HepG2 (cell line): ENCODE data around the gene UNC79. TPM values are rescaled to one million over a fixed set of nuclear protein-coding genes. Genes with fewer than 3 reads are reported as not detected.

Experiments
- ATAC-seq: fragments of 200-7000 bp; cut with Tn5 transposase; 3 replicates; pipeline ENCODE4 v1.9.1; 2020; ENCODE audit warnings: mild to moderate bottlenecking, moderate library complexity
- BruUV-seq: library from RNA; stranded (reverse); fragments of 400-500 nt; replicated peaks from 2 replicates; lab custom pipeline; 2021; lab: Mats Ljungman, UMichigan
- CTCF ChIA-PET: fragments of 300-600 bp; formaldehyde crosslinking; extraction: SDS; loops from one replicate; lab custom pipeline; 2021; ENCODE audit warnings: low total read pairs, inconsistent platforms, low intra/inter-chr PET ratio; lab: Yijun Ruan, JAX
- POLR2A ChIA-PET: fragments of 350-600 bp; sonication (Branson Sonifier 250); formaldehyde crosslinking; loops from one replicate; lab custom pipeline; 2020; ENCODE audit warnings: antibody characterized with exemption, inconsistent platforms; lab: Yijun Ruan, JAX
- DNase-seq: peaks from one replicate; pipeline ENCODE4 v3.0.0-alpha.2; 2015; ENCODE audit warnings: low spot score
- FAIRE-seq: peaks from 3 replicates; lab custom pipeline; 2011; peaks lifted over from hg19 to GRCh38; lab: Jason Lieb, UNC
- H2AFZ ChIP-seq: one replicate; pipeline ENCODE4 v1.6.1; 2011; ENCODE audit warnings: low read length, inconsistent platforms
- H3K27ac ChIP-seq: fragments of 300-600 bp; 3 replicates; pipeline ENCODE4 v1.8.0; 2011; ENCODE audit warnings: mixed run types, mild to moderate bottlenecking, mixed read lengths, low read length, inconsistent platforms; ENCODE audit not compliant: insufficient read depth; ENCODE audit errors: extremely low read length
- H3K27me3 ChIP-seq, 2 experiments: fragments of 200-600 bp in 1 of 2; 2 replicates in 1 of 2; 3 replicates in 1 of 2; pipeline versions ENCODE4 v1.6.0 to v1.8.0; 2011; ENCODE audit warnings: low read length in 2 of 2, mild to moderate bottlenecking in 2 of 2, moderate library complexity in 2 of 2, inconsistent platforms in 1 of 2; ENCODE audit not compliant: insufficient read depth in 2 of 2, control insufficient read depth in 1 of 2
- H3K36me3 ChIP-seq, 2 experiments: fragments of 200-600 bp in 1 of 2; replicated peaks in 1 of 2; 2 replicates in 1 of 2; 3 replicates in 1 of 2; pipeline versions ENCODE4 v1.5.1 to v1.8.0; 2011; ENCODE audit warnings: low read length in 2 of 2, inconsistent platforms in 1 of 2; ENCODE audit not compliant: insufficient read depth in 2 of 2, control insufficient read depth in 1 of 2
- H3K4me1 ChIP-seq: 2 replicates; pipeline ENCODE4 v1.5.1; 2012; ENCODE audit warnings: low read length, inconsistent platforms; ENCODE audit not compliant: insufficient read depth
- H3K4me2 ChIP-seq: 2 replicates; pipeline ENCODE4 v1.6.0; 2011; ENCODE audit warnings: low read depth, low read length, inconsistent platforms
- H3K4me3 ChIP-seq, 3 experiments: fragments of 200-600 bp in 1 of 3; sonication (generic), shearing (Covaris generic) in 1 of 3; replicated peaks in 1 of 3; 2 replicates each; pipeline ENCODE4 v1.5.1; 2011 to 2016; ENCODE audit warnings: low read length in 3 of 3, inconsistent platforms in 2 of 3, low read depth in 2 of 3, mild to moderate bottlenecking in 2 of 3, control low read depth in 1 of 3, mixed read lengths in 1 of 3; ENCODE audit not compliant: insufficient read depth in 1 of 3
- H3K79me2 ChIP-seq: one replicate; pipeline ENCODE4 v1.6.1; 2011; ENCODE audit warnings: low read length, inconsistent platforms; ENCODE audit not compliant: insufficient read depth
- H3K9ac ChIP-seq: 2 replicates; pipeline ENCODE4 v1.6.0; 2011; ENCODE audit warnings: mild to moderate bottlenecking, low read depth, low read length, inconsistent platforms; ENCODE audit not compliant: insufficient read depth
- H3K9me3 ChIP-seq: 2 replicates; pipeline ENCODE4 v1.5.1; 2012; ENCODE audit warnings: mild to moderate bottlenecking, low read length
- H4K20me1 ChIP-seq: 2 replicates; pipeline ENCODE4 v1.6.0; 2011; ENCODE audit warnings: inconsistent platforms, mild to moderate bottlenecking, low read length, moderate library complexity; ENCODE audit not compliant: insufficient read depth
- ADNP ChIP-seq: sonication (generic); formaldehyde crosslinking; IDR thresholded peaks from 2 replicates; pipeline ENCODE4 v1.4.0; 2020; ENCODE audit warnings: missing genetic modification reagents
- DR1 ChIP-seq: sonication (generic); formaldehyde crosslinking; IDR thresholded peaks from 2 replicates; pipeline ENCODE4 v1.8.0; 2021; ENCODE audit warnings: mild to moderate bottlenecking, missing genetic modification reagents, inconsistent platforms
- FOXJ3 ChIP-seq: sonication (generic); formaldehyde crosslinking; IDR thresholded peaks from 2 replicates; pipeline ENCODE4 v1.4.0; 2020; ENCODE audit warnings: missing genetic modification reagents, mild to moderate bottlenecking, borderline replicate concordance
- ZKSCAN1 ChIP-seq: fragments of 150-350 bp; IDR thresholded peaks from 2 replicates; pipeline ENCODE4 v1.6.1; 2014; ENCODE audit warnings: low read length
- ZNF124 ChIP-seq: sonication (generic); formaldehyde crosslinking; IDR thresholded peaks from 2 replicates; pipeline ENCODE4 v1.4.0; 2020; ENCODE audit warnings: missing genetic modification reagents
- ZNF263 ChIP-seq: sonication (generic); formaldehyde crosslinking; IDR thresholded peaks from 2 replicates; pipeline ENCODE4 v1.4.0; 2020; ENCODE audit warnings: missing genetic modification reagents
- WGBS: methylation state at CpG from one replicate; pipeline ENCODE4 v1.1.6; 2017; ENCODE audit warnings: low lambda C conversion rate; 5-methylcytosine and 5-hydroxymethylcytosine counted together
- in situ Hi-C: cut with HindIII; loops from 2 replicates; pipeline ENCODE4 v1.10.0; 2017; ENCODE audit warnings: low pct_unique_long_range_greater_than_20kb; ENCODE audit not compliant: extremely low pct_ligation_motif_present
- intact Hi-C: fragments of 100-400 bp; cut with micrococcal nuclease; formaldehyde crosslinking; loops from one replicate; pipeline ENCODE4 v1.10.0; 2022; ENCODE audit not compliant: unreplicated experiment
- polyA plus RNA-seq, 8 experiments: library from polyadenylated mRNA; depleted of rRNA in 3 of 8; stranded (reverse) in 7 of 8; unstranded in 1 of 8; fragments of >200 nt; fragmentation: Illumina TruSeq in 4 of 8; extraction: Trizol in 4 of 8; gene quantifications; 2 replicates each; pipeline versions ENCODE4 v1.2.1 to v1.2.3, GENCODE V29; 2011 to 2016; ENCODE audit warnings: low read depth in 4 of 8, missing spikeins in 1 of 8, mixed read lengths in 1 of 8; ENCODE audit not compliant: insufficient read depth in 1 of 8
- total RNA-seq, 5 experiments: library from RNA; depleted of rRNA; stranded (reverse); fragments of >200 nt; fragmentation: Illumina TruSeq; extraction: Trizol; gene quantifications; 2 replicates each; pipeline ENCODE4 v1.2.3, GENCODE V29; 2016; ENCODE audit warnings: low read depth in 1 of 5
- TF ChIP-seq, protein P1 (sequence below): sonication (generic); formaldehyde crosslinking; conservative IDR thresholded peaks from 2 replicates; pipeline ENCODE4 v1.4.0; 2020; ENCODE audit warnings: missing genetic modification reagents
- TF ChIP-seq, protein P2 (sequence below): sonication (generic); formaldehyde crosslinking; IDR thresholded peaks from 2 replicates; pipeline ENCODE4 v1.4.0; 2020; ENCODE audit warnings: mild to moderate bottlenecking, missing genetic modification reagents, borderline replicate concordance

UNC79 gene
- total and polyA plus RNA-seq, 2 of the 13 experiments (the other 11 are each of a cell fraction or from before 2014, with no cell fraction given) = under 0.01 TPM; not detected in 1

- Histone ChIP-seq H3K79me2 (no peaks in the 10 kb centered on the region), H3K27ac (no peak overlapping the region), H3K27me3 (no peaks in the 10 kb centered on the region), H3K4me1 (no peaks in the 10 kb centered on the region), H3K4me2 (no peak overlapping the region), H2AFZ (no peak overlapping the region)
- 89% methylated on average over 11 of the region's 11 CpGs for WGBS
- DNase-seq (no peak), ATAC-seq (no peak), FAIRE-seq (no peak)
- POLR2A ChIA-PET = no interaction called here
- no peak for TF ChIP-seq ZNF124 (CRISPR knock-in tag)
- TF ChIP-seq, protein P1, sequence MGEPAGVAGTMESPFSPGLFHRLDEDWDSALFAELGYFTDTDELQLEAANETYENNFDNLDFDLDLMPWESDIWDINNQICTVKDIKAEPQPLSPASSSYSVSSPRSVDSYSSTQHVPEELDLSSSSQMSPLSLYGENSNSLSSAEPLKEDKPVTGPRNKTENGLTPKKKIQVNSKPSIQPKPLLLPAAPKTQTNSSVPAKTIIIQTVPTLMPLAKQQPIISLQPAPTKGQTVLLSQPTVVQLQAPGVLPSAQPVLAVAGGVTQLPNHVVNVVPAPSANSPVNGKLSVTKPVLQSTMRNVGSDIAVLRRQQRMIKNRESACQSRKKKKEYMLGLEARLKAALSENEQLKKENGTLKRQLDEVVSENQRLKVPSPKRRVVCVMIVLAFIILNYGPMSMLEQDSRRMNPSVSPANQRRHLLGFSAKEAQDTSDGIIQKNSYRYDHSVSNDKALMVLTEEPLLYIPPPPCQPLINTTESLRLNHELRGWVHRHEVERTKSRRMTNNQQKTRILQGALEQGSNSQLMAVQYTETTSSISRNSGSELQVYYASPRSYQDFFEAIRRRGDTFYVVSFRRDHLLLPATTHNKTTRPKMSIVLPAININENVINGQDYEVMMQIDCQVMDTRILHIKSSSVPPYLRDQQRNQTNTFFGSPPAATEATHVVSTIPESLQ (CRISPR knock-in tag) = no peak
- TF ChIP-seq ADNP (CRISPR knock-in tag) = no peak
- TF ChIP-seq, protein P2, sequence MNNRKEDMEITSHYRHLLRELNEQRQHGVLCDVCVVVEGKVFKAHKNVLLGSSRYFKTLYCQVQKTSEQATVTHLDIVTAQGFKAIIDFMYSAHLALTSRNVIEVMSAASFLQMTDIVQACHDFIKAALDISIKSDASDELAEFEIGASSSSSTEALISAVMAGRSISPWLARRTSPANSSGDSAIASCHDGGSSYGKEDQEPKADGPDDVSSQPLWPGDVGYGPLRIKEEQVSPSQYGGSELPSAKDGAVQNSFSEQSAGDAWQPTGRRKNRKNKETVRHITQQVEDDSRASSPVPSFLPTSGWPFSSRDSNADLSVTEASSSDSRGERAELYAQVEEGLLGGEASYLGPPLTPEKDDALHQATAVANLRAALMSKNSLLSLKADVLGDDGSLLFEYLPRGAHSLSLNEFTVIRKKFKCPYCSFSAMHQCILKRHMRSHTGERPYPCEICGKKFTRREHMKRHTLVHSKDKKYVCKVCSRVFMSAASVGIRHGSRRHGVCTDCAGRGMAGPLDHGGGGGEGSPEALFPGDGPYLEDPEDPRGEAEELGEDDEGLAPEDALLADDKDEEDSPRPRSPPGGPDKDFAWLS (CRISPR knock-in tag) = no peak
- TF ChIP-seq DR1 (CRISPR knock-in tag) = no peak
- no peak for TF ChIP-seq ZKSCAN1
- no peak for TF ChIP-seq ZNF263
- no peak for TF ChIP-seq FOXJ3 (CRISPR knock-in tag)
- TF ChIP-seq, all 625 proteins: peak for 0
- H3K36me3 ChIP-seq = no peaks in the 10 kb centered on the region; a peak in 1 of 5 replicates
- H3K9ac ChIP-seq = no peak overlapping the region
- CTCF ChIA-PET = no interaction called here
- no peaks in the 10 kb centered on the region for H3K9me3 ChIP-seq
- BruUV-seq = no TSS peak
- no peak overlapping the region for H3K4me3 ChIP-seq
- in situ Hi-C loops = no loop called here
- intact Hi-C loops = no loop called here
- H4K20me1 ChIP-seq = no peaks in the 10 kb centered on the region
These were observed 302.5 kb downstream of the UNC79 start for GRCh38 chr14:93733231-93733630.
